GM19324 (cell line): ENCODE results near the gene ZNF512.

ENCODE experiments used
- ATAC-seq: cut with Tn5 transposase; IDR thresholded peaks from one replicate; pipeline ENCODE4 v1.9.1; 2021; ENCODE audit warnings: mild to moderate bottlenecking, moderate library complexity; ENCODE audit not compliant: unreplicated experiment, low FRiP score

The ZNF512 gene

DNA sequence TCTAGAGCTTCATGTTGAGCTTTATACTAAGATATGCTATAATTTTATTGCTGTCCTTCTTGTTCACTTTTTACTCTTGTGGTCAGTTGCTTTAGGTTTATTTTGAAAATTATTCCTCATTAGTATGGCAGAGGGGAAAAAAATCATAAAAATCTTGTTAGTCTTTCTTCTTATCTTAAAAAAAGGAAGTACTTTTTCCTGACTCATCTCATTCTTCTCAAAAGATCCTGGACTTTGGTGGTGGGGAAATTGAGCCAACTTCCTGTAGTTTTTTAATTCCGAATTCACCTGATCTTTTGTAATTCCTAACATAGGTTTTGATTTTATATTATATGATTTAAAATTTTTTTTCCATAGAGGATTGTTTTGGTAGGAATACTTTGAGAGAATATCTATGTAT, 84.6 kb downstream of the ZNF512 start:
- no peak for ATAC-seq

DNA sequence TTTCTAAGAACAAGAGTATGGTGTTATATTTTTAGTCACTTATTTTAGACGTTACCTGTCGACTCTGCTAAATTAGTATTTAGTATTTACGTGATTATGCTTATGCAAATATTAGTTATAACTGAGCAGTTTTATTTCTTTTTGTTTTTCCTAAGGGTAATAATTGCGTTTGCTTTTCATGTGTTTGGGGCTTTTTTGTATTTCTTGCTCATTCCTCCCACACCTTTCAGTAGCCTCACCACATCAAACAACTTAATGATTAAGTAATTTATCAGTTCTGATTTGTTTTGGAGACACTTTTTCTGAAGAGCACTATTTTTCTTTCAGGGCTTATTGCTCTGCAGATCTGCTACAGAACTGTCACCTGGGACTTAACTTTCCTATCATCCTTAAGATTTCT, 88.4 kb downstream of the ZNF512 start:
- no peak for ATAC-seq
